Mammary epithelial cell (primary cell): Measurements from ENCODE around the gene NKX6-2.

ENCODE experiments used
- EZH2 ChIP-seq: IDR thresholded peaks from 2 replicates; pipeline ENCODE4 v1.6.1; 2012; ENCODE audit warnings: low read length, inconsistent platforms, borderline replicate concordance
- TF ChIP-seq, protein P1 (sequence below), 2 donors: IDR thresholded peaks in 1 of 2; conservative IDR thresholded peaks in 1 of 2; 2 replicates each; pipeline ENCODE4 v1.5.1; 2011 to 2012; ENCODE audit warnings: inconsistent platforms in 2 of 2, low read length in 2 of 2, mild to moderate bottlenecking in 2 of 2, control low read depth in 1 of 2, low read depth in 1 of 2; ENCODE audit not compliant: insufficient read depth in 1 of 2; ENCODE audit errors: extremely low read depth in 1 of 2

DNA sequence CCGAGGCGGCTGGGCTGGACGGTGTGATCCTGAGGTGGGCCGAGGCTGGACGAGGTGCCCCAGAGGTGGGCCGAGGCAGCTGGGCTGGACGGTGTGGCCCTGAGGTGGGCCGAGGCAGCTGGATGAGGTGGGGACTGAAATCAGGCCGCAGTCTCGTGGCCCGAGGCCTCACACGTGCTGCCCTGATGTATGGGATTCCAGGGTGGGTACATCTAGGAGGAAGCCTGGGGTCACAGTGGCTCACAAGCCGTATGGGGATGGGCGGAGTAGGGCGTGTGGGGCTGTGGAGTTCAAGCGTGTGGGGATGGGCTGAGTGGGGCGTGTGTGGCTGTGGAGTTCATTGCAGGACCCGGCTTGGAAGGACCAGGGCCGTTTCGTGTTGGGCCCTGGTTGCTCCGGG, 12.5 kb upstream of the NKX6-2 start:
- TF ChIP-seq, protein P1, sequence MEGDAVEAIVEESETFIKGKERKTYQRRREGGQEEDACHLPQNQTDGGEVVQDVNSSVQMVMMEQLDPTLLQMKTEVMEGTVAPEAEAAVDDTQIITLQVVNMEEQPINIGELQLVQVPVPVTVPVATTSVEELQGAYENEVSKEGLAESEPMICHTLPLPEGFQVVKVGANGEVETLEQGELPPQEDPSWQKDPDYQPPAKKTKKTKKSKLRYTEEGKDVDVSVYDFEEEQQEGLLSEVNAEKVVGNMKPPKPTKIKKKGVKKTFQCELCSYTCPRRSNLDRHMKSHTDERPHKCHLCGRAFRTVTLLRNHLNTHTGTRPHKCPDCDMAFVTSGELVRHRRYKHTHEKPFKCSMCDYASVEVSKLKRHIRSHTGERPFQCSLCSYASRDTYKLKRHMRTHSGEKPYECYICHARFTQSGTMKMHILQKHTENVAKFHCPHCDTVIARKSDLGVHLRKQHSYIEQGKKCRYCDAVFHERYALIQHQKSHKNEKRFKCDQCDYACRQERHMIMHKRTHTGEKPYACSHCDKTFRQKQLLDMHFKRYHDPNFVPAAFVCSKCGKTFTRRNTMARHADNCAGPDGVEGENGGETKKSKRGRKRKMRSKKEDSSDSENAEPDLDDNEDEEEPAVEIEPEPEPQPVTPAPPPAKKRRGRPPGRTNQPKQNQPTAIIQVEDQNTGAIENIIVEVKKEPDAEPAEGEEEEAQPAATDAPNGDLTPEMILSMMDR (conservative IDR thresholded peaks at IDR 0.05 in 1 of 2, IDR thresholded peaks at IDR 0.05 in 1 of 2; ENCODE audit: extremely low read depth in 1 of 2, insufficient read depth in 1 of 2, low read depth in 1 of 2, low read length in 2 of 2) = no peak
- TF ChIP-seq EZH2 = no peak
